GM23338 (cell line): ENCODE data around the gene KIF24. TPM values are rescaled to one million over a fixed set of nuclear protein-coding genes. Genes with fewer than 3 reads are reported as not detected.

Experiments
- ATAC-seq: fragments of 200-7000 bp; cut with Tn5 transposase; 3 replicates; pipeline ENCODE4 v1.9.1; 2020
- DNase-seq: peaks from one replicate; pipeline ENCODE4 v3.0.0-alpha.2; 2015; ENCODE audit warnings: low spot score
- H2AFZ ChIP-seq: fragments of 200-600 bp; sonication (generic); 2 replicates; pipeline ENCODE4 v1.8.0; 2016; ENCODE audit warnings: antibody characterized with exemption, mild to moderate bottlenecking, moderate library complexity
- H3F3A ChIP-seq: fragments of 200-600 bp; sonication (generic); replicated peaks from 2 replicates; pipeline ENCODE4 v1.8.0; 2017; ENCODE audit warnings: antibody characterized with exemption, mixed run types, low read depth
- H3K27ac ChIP-seq: fragments of 200-600 bp; sonication (generic); 2 replicates; pipeline ENCODE4 v1.6.1; 2016; ENCODE audit warnings: low read depth
- H3K27me3 ChIP-seq: fragments of 200-600 bp; sonication (generic); 2 replicates; pipeline ENCODE4 v1.8.0; 2016; ENCODE audit warnings: mild to moderate bottlenecking, mixed run types, moderate library complexity; ENCODE audit not compliant: insufficient read depth
- H3K36me3 ChIP-seq: fragments of 200-600 bp; sonication (generic); 2 replicates; pipeline ENCODE4 v1.8.0; 2016; ENCODE audit warnings: mild to moderate bottlenecking; ENCODE audit not compliant: insufficient read depth
- H3K4me1 ChIP-seq: fragments of 200-600 bp; sonication (generic); 2 replicates; pipeline ENCODE4 v1.8.0; 2016; ENCODE audit warnings: mild to moderate bottlenecking, moderate library complexity; ENCODE audit not compliant: insufficient read depth
- H3K4me2 ChIP-seq: fragments of 200-600 bp; sonication (generic); 2 replicates; pipeline ENCODE4 v1.7.1; 2017; ENCODE audit warnings: mixed run types
- H3K4me3 ChIP-seq: fragments of 200-600 bp; sonication (generic); 2 replicates; pipeline ENCODE4 v1.6.1; 2016; ENCODE audit warnings: mixed run types
- H3K79me2 ChIP-seq: fragments of 200-600 bp; sonication (generic); replicated peaks from 2 replicates; pipeline ENCODE4 v1.8.0; 2017; ENCODE audit warnings: mild to moderate bottlenecking; ENCODE audit not compliant: insufficient read depth
- H3K9me2 ChIP-seq: fragments of 200-600 bp; sonication (generic); 2 replicates; pipeline ENCODE4 v1.8.0; 2017; ENCODE audit not compliant: insufficient read depth
- H4K20me1 ChIP-seq: fragments of 200-600 bp; sonication (generic); replicated peaks from 2 replicates; pipeline ENCODE4 v1.8.0; 2017; ENCODE audit warnings: mild to moderate bottlenecking; ENCODE audit not compliant: insufficient read depth
- H3K27ac Mint-ChIP-seq: 2 replicates; pipeline ENCODE4 v1.8.0; 2020; ENCODE audit warnings: inconsistent platforms, mild to moderate bottlenecking, moderate library complexity, mixed read lengths
- H3K27me3 Mint-ChIP-seq: 3 replicates; pipeline ENCODE4 v1.8.0; 2022; ENCODE audit warnings: low read depth, mild to moderate bottlenecking, moderate library complexity, mixed read lengths, inconsistent platforms; ENCODE audit not compliant: insufficient read depth, poor library complexity
- H3K36me3 Mint-ChIP-seq: 3 replicates; pipeline ENCODE4 v1.8.0; 2021; ENCODE audit warnings: low read depth, mild to moderate bottlenecking, inconsistent platforms, moderate library complexity, mixed read lengths
- H3K4me1 Mint-ChIP-seq: 3 replicates; pipeline ENCODE4 v1.8.0; 2020; ENCODE audit warnings: mild to moderate bottlenecking, inconsistent platforms, mixed read lengths
- H3K4me3 Mint-ChIP-seq: 3 replicates; pipeline ENCODE4 v1.8.0; 2021; ENCODE audit warnings: moderate library complexity, mild to moderate bottlenecking, inconsistent platforms, mixed read lengths
- H3K9me3 Mint-ChIP-seq: 3 replicates; pipeline ENCODE4 v1.8.0; 2020; ENCODE audit warnings: moderate library complexity, mild to moderate bottlenecking, inconsistent platforms, mixed read lengths
- CREB1 ChIP-seq: fragments of 250-450 bp; sonication (Bioruptor Pico); IDR thresholded peaks from 2 replicates; pipeline ENCODE4 v1.5.0; 2020; ENCODE audit warnings: low read depth, mild to moderate bottlenecking, moderate library complexity
- ETS1 ChIP-seq: IDR thresholded peaks from 2 replicates; pipeline ENCODE4 v1.6.1; 2016; ENCODE audit warnings: antibody characterized with exemption
- EZH2 ChIP-seq: fragments of 200-600 bp; sonication (generic); IDR thresholded peaks from one replicate; pipeline ENCODE4 v1.8.0; 2017; ENCODE audit warnings: antibody characterized with exemption, mild to moderate bottlenecking, low read depth; ENCODE audit not compliant: unreplicated experiment
- EZH2phosphoT487 ChIP-seq: fragments of 200-600 bp; sonication (generic); IDR thresholded peaks from one replicate; pipeline ENCODE4 v1.8.1; 2018; ENCODE audit warnings: antibody characterized with exemption; ENCODE audit not compliant: unreplicated experiment
- JUNB ChIP-seq: IDR thresholded peaks from one replicate; pipeline ENCODE4 v1.6.1; 2016; ENCODE audit warnings: antibody characterized with exemption; ENCODE audit not compliant: unreplicated experiment
- REST ChIP-seq: IDR thresholded peaks from one replicate; pipeline ENCODE4 v1.6.1; 2018; ENCODE audit warnings: antibody characterized with exemption; ENCODE audit not compliant: unreplicated experiment
- ZNF462 ChIP-seq: fragments of 250-450 bp; sonication (Bioruptor Pico); IDR thresholded peaks from 2 replicates; pipeline ENCODE4 v1.5.0; 2020; ENCODE audit warnings: mild to moderate bottlenecking, moderate library complexity
- polyA plus RNA-seq: library from polyadenylated mRNA; unstranded; fragments of >200 nt; fragmentation: Nextera tagmentation; extraction: Ambion mirVana; gene quantifications from 2 replicates; pipeline ENCODE4 v1.2.1, GENCODE V29; 2016
- total RNA-seq: library from RNA; depleted of rRNA; stranded (reverse); fragments of >200 nt; shearing (Covaris generic); gene quantifications from 2 replicates; pipeline ENCODE4 v1.2.3, GENCODE V29; 2014

Gene KIF24
- total and polyA plus RNA-seq, 2 experiments from 2014 or later: 1.3 to 4.4 TPM

- H3K27ac ChIP-seq: no peak overlapping the region
- H2AFZ ChIP-seq: no peak overlapping the region
- no peaks in the 10 kb centered on the region for H3K4me1 ChIP-seq
- Mint-ChIP-seq H3K27ac (no peak overlapping the region), H3K27me3 (peaks cover 3% of the 10 kb centered on the region), H3K4me1 (peaks cover 4% of the 10 kb centered on the region; the same call in 1 of the 3 replicates), H3K4me3 (no peak overlapping the region), H3K9me3 (no peaks in the 10 kb centered on the region; the same call in 2 of the 3 replicates), H3K36me3 (no peaks in the 10 kb centered on the region)
- no peaks in the 10 kb centered on the region for H4K20me1 ChIP-seq
- no peaks in the 10 kb centered on the region for H3K9me2 ChIP-seq
- H3F3A ChIP-seq: no peaks in the 10 kb centered on the region
- ATAC-seq: no peak
- H3K4me2 ChIP-seq: no peak overlapping the region
- H3K4me3 ChIP-seq: no peak overlapping the region
- TF ChIP-seq CREB1 (CRISPR knock-in tag) (no peak), REST (no peak), EZH2 (no peak), EZH2phosphoT487 (no peak), ZNF462 (CRISPR knock-in tag) (no peak), ETS1 (no peak), JUNB (no peak)
- no peaks in the 10 kb centered on the region for H3K79me2 ChIP-seq
- DNase-seq: no peak
- H3K27me3 ChIP-seq: no peaks in the 10 kb centered on the region
- no peaks in the 10 kb centered on the region for H3K36me3 ChIP-seq
These were observed 20.3 kb upstream of the KIF24 start for GRCh38 chr9:34349324-34349723.
